Lower lobe of right lung (tissue), 2 donors: ENCODE data around the gene GRID1. TPM values are rescaled to one million over a fixed set of nuclear protein-coding genes. Genes with fewer than 3 reads are reported as not detected.

ENCODE experiments used
- ATAC-seq, 2 donors: fragments of 200-7000 bp; cut with Tn5 transposase; one replicate each; pipeline ENCODE4 v1.9.1; 2020 to 2022; ENCODE audit warnings: mild to moderate bottlenecking in 2 of 2, moderate library complexity in 2 of 2
- DNase-seq: peaks from one replicate; pipeline ENCODE4 v3.0.0-alpha.2; 2020
- H3K27ac ChIP-seq: fragments of 200-600 bp; one replicate; pipeline ENCODE4 v1.8.0; 2022
- H3K27me3 ChIP-seq: fragments of 200-600 bp; one replicate; pipeline ENCODE4 v1.8.0; 2022; ENCODE audit warnings: low read depth
- H3K36me3 ChIP-seq: fragments of 200-600 bp; one replicate; pipeline ENCODE4 v1.8.0; 2022; ENCODE audit warnings: mild to moderate bottlenecking
- H3K4me1 ChIP-seq: fragments of 200-600 bp; one replicate; pipeline ENCODE4 v1.8.0; 2022
- H3K4me3 ChIP-seq: fragments of 200-600 bp; one replicate; pipeline ENCODE4 v1.8.0; 2022; ENCODE audit warnings: mild to moderate bottlenecking
- H3K9me3 ChIP-seq: fragments of 200-600 bp; one replicate; pipeline ENCODE4 v1.8.0; 2022
- intact Hi-C: fragments of 100-400 bp; cut with DNase I; formaldehyde crosslinking; loops from one replicate; pipeline ENCODE4 v1.11.0; 2022
- total RNA-seq: library from RNA; stranded (reverse); fragmentation: NEBNext Ultra II Directional; extraction: Animal tissue kit (Norgen Biotek cat#: 25700); gene quantifications from one replicate; pipeline ENCODE4 v1.2.1, GENCODE V29; 2021
- TF ChIP-seq, protein P1 (sequence below): fragments of 200-600 bp; IDR thresholded peaks from one replicate; pipeline ENCODE4 v1.8.0; 2022; ENCODE audit warnings: antibody characterized with exemption, mild to moderate bottlenecking
- donor health status: DM: no; HTN: yes; CAD: no; lungs with severe emphysema.

GRID1 gene
- total RNA-seq, 1 donor from 2014 or later, result 2.5 TPM

GRCh38 chr10:86252079-86252478 is 114.5 kb downstream of the GRID1 start:
- TF ChIP-seq, protein P1, sequence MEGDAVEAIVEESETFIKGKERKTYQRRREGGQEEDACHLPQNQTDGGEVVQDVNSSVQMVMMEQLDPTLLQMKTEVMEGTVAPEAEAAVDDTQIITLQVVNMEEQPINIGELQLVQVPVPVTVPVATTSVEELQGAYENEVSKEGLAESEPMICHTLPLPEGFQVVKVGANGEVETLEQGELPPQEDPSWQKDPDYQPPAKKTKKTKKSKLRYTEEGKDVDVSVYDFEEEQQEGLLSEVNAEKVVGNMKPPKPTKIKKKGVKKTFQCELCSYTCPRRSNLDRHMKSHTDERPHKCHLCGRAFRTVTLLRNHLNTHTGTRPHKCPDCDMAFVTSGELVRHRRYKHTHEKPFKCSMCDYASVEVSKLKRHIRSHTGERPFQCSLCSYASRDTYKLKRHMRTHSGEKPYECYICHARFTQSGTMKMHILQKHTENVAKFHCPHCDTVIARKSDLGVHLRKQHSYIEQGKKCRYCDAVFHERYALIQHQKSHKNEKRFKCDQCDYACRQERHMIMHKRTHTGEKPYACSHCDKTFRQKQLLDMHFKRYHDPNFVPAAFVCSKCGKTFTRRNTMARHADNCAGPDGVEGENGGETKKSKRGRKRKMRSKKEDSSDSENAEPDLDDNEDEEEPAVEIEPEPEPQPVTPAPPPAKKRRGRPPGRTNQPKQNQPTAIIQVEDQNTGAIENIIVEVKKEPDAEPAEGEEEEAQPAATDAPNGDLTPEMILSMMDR, result no peak
- no peak for ATAC-seq
- no peak for DNase-seq
- intact Hi-C loops, result no loop called here
- Histone ChIP-seq H3K27ac (no peak overlapping the region), H3K36me3 (no peaks in the 10 kb centered on the region), H3K4me1 (no peaks in the 10 kb centered on the region), H3K9me3 (no peaks in the 10 kb centered on the region), H3K4me3 (no peak overlapping the region), H3K27me3 (no peaks in the 10 kb centered on the region)

DNA sequence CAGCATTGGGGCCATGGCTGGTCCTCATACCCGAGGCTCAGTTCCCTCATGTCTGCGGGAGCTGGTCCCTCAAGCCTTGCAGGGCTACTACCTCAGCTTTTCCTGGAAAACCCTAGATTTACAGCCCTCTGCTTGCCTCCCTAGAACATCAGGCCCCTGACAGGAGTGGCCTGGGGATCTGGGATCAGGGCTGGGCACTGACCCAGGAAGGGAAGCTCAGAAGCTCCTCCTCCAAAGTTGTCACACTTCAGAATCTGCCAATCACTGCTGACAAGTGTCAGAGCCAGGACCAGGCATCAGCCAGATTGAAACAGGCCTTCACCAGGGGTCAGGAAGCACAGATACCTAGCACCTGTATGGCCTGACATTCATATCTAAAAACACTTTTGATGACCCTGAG is 115.2 kb downstream of the GRID1 start:
- intact Hi-C loops, result no loop called here
- Histone ChIP-seq H3K9me3 (no peaks in the 10 kb centered on the region), H3K36me3 (no peaks in the 10 kb centered on the region), H3K27me3 (no peaks in the 10 kb centered on the region), H3K27ac (no peak overlapping the region), H3K4me1 (no peaks in the 10 kb centered on the region), H3K4me3 (no peak overlapping the region)
- ATAC-seq (no peak), DNase-seq (no peak)
- TF ChIP-seq, protein P1, result no peak

DNA sequence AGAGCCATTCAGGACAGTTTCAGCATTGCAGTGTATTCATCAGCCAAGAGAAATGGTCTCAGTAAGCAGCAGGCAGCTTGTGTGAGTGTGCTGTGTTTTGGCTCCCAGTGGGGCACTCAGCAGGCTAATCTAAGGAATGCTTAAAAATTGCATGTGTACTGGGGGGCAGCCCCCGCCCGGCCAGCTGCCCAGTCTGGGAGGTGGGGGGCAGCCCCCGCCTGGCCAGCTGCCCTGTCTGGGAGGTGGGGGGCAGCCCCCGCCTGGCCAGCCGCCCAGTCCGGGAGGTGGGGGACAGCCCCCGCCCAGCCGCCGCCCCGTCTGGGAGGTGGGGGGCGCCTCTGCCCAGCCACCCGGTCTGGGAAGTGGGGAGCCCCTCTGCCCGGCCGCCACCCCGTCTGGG is 116.2 kb downstream of the GRID1 start:
- ATAC-seq (no peak), DNase-seq (no peak)
- TF ChIP-seq, protein P1, result no peak
- Histone ChIP-seq H3K27ac (no peak overlapping the region), H3K27me3 (no peaks in the 10 kb centered on the region), H3K36me3 (no peaks in the 10 kb centered on the region), H3K9me3 (no peaks in the 10 kb centered on the region), H3K4me1 (no peaks in the 10 kb centered on the region), H3K4me3 (no peak overlapping the region)
- intact Hi-C loops, result no loop called here

- TF ChIP-seq, protein P1, result no peak
- ATAC-seq (no peak), DNase-seq (no peak)
- Histone ChIP-seq H3K27me3 (no peaks in the 10 kb centered on the region), H3K27ac (no peak overlapping the region), H3K4me1 (no peaks in the 10 kb centered on the region), H3K9me3 (no peaks in the 10 kb centered on the region), H3K36me3 (no peaks in the 10 kb centered on the region), H3K4me3 (no peak overlapping the region)
- intact Hi-C loops, result no loop called here
These were observed 116.8 kb downstream of the GRID1 start for GRCh38 chr10:86249794-86250193.

GRCh38 chr10:86248062-86248461 is 118.5 kb downstream of the GRID1 start:
- TF ChIP-seq, protein P1, result no peak
- ATAC-seq (no peak), DNase-seq (no peak)
- no peaks in the 10 kb centered on the region for H3K36me3 ChIP-seq
- H3K4me3 ChIP-seq, result no peak overlapping the region
- intact Hi-C loops, result no loop called here
- H3K27me3 ChIP-seq, result no peaks in the 10 kb centered on the region
- no peaks in the 10 kb centered on the region for H3K9me3 ChIP-seq
- no peaks in the 10 kb centered on the region for H3K4me1 ChIP-seq
- H3K27ac ChIP-seq, result no peak overlapping the region

DNA sequence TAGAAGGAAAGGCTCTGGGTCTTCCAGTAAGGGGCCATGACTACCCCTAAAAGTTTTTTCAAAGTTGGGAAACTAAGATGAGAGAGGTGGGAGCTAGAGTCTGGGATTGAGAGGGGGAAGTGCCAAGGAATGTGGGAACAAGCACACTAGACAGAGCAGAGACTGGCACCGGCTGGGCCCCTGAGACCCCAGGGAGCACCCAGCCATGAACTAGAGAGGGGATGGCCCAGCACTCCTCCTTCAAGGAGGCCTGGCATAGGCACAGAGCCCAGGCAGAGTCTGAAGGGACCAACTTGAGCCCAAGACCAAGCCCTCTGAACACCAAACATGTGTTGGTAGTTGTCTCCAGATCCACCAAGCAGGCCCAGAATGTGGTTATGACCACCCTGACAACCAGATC is 119.0 kb downstream of the GRID1 start:
- Histone ChIP-seq H3K9me3 (no peaks in the 10 kb centered on the region), H3K27me3 (no peaks in the 10 kb centered on the region), H3K27ac (no peak overlapping the region), H3K36me3 (no peaks in the 10 kb centered on the region), H3K4me3 (no peak overlapping the region), H3K4me1 (no peaks in the 10 kb centered on the region)
- DNase-seq, result no peak
- no peak for ATAC-seq
- intact Hi-C loops, result no loop called here
- TF ChIP-seq, protein P1, result no peak
